Fibroblast of upper back skin (primary cell): Measurements from ENCODE around the gene SORBS1.

Source experiments
- DNase-seq: peaks from one replicate; pipeline ENCODE4 v3.0.0-alpha.2; 2013

The SORBS1 gene

GRCh38 chr10:95564291-95564690, 3.1 kb upstream of the SORBS1 start:
- DNase-seq, result no peak

- no peak for DNase-seq
These were observed 1.3 kb upstream of the SORBS1 start for GRCh38 chr10:95562341-95562965.

GRCh38 chr10:95561864-95562177, 650 bp upstream of the SORBS1 start:
- DNase-seq, result no peak

- DNase-seq, result peak; percentile 23
These were observed 644 bp downstream of the SORBS1 start for GRCh38 chr10:95560278-95561176.

GRCh38 chr10:95559896-95560277, 1.3 kb downstream of the SORBS1 start:
- DNase-seq, result no peak

- DNase-seq, result no peak
These were observed 1.7 kb downstream of the SORBS1 start for GRCh38 chr10:95559471-95559870.

- no peak for DNase-seq
These were observed 2.4 kb downstream of the SORBS1 start for GRCh38 chr10:95558593-95559320.

- DNase-seq, result no peak
These were observed 4.0 kb downstream of the SORBS1 start for GRCh38 chr10:95556994-95557767.

- no peak for DNase-seq
These were observed 7.5 kb downstream of the SORBS1 start for GRCh38 chr10:95553674-95554073.

GRCh38 chr10:95552679-95553342, 8.4 kb downstream of the SORBS1 start:
- DNase-seq, result no peak

- no peak for DNase-seq
These were observed 11.0 kb downstream of the SORBS1 start for GRCh38 chr10:95550073-95550672.

GRCh38 chr10:95547791-95548435, 13.3 kb downstream of the SORBS1 start:
- DNase-seq, result no peak

- DNase-seq, result no peak
These were observed 14.0 kb downstream of the SORBS1 start for GRCh38 chr10:95547197-95547596.

GRCh38 chr10:95545981-95546380, 15.2 kb downstream of the SORBS1 start:
- DNase-seq, result no peak

- DNase-seq, result no peak
These were observed 16.2 kb downstream of the SORBS1 start for GRCh38 chr10:95544783-95545500.

- no peak for DNase-seq
These were observed 17.7 kb downstream of the SORBS1 start for GRCh38 chr10:95543459-95543858.

GRCh38 chr10:95542761-95543160, 18.4 kb downstream of the SORBS1 start:
- DNase-seq, result no peak

GRCh38 chr10:95542330-95542729, 18.8 kb downstream of the SORBS1 start:
- DNase-seq, result no peak

GRCh38 chr10:95540514-95541052, 20.6 kb downstream of the SORBS1 start:
- DNase-seq, result no peak

GRCh38 chr10:95539560-95540284, 21.4 kb downstream of the SORBS1 start:
- DNase-seq, result no peak
